ENCODE results near the gene SAMD3.

DNA sequence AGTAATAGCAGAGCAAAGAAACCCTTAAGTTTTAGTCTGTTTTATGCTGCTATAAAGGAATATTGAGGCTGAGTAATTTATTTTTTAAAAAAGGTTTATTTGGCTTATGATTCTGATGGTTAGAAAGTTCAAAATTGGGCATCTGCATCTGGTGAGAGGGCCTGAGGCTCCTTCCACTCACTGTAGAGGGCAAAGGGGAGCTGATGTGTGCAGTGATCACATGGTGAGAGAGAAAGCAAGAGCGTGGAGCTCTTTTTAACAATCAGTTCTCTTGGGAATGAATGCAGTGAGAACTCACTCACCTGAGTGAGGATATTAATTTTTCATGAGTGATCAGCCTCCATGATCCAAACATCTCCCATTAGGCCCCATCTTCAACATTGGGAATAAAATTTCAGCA, 36.4 kb upstream of the SAMD3 start:
- TF ChIP-seq, protein P1, sequence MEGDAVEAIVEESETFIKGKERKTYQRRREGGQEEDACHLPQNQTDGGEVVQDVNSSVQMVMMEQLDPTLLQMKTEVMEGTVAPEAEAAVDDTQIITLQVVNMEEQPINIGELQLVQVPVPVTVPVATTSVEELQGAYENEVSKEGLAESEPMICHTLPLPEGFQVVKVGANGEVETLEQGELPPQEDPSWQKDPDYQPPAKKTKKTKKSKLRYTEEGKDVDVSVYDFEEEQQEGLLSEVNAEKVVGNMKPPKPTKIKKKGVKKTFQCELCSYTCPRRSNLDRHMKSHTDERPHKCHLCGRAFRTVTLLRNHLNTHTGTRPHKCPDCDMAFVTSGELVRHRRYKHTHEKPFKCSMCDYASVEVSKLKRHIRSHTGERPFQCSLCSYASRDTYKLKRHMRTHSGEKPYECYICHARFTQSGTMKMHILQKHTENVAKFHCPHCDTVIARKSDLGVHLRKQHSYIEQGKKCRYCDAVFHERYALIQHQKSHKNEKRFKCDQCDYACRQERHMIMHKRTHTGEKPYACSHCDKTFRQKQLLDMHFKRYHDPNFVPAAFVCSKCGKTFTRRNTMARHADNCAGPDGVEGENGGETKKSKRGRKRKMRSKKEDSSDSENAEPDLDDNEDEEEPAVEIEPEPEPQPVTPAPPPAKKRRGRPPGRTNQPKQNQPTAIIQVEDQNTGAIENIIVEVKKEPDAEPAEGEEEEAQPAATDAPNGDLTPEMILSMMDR (IDR thresholded peaks at IDR 0.05 in 2 of 3, conservative IDR thresholded peaks at IDR 0.05 in 1 of 3; ENCODE audit: borderline replicate concordance in 1 of 3, insufficient read depth in 1 of 3, low read depth in 2 of 3, low read length in 2 of 3): no peak
- TF ChIP-seq EZH2phosphoT487 (IDR thresholded peaks at IDR 0.05; ENCODE audit: borderline replicate concordance) (no peak), REST (IDR thresholded peaks at IDR 0.05; ENCODE audit: low read depth) (no peak), POLR2A (IDR thresholded peaks at IDR 0.05; ENCODE audit: borderline replicate concordance, extremely low read depth, insufficient read depth, insufficient read length) (no peak)

Data from HCT116 (cell line).